ENCODE data around the gene STC2.

DNA sequence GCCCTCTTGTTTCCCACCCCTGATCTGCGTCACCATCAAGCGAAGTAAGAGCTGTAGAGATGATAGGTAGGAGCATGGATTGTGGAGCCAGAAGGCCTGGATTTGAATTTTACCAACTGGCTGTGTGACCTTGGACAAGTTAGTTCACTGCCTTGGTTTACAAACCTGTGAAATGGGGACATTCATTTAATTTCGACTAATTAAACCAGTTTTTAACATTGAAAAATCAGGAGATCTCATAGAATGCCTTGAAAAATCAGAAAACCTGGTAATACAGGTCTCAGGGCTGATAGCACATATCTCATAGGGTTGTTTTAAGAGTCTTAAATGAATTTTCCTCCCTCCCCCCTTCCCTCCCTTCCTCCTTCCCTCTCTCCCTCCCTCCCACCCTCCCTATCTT is 38.8 kb downstream of the STC2 start:
- TF ChIP-seq, protein P1, sequence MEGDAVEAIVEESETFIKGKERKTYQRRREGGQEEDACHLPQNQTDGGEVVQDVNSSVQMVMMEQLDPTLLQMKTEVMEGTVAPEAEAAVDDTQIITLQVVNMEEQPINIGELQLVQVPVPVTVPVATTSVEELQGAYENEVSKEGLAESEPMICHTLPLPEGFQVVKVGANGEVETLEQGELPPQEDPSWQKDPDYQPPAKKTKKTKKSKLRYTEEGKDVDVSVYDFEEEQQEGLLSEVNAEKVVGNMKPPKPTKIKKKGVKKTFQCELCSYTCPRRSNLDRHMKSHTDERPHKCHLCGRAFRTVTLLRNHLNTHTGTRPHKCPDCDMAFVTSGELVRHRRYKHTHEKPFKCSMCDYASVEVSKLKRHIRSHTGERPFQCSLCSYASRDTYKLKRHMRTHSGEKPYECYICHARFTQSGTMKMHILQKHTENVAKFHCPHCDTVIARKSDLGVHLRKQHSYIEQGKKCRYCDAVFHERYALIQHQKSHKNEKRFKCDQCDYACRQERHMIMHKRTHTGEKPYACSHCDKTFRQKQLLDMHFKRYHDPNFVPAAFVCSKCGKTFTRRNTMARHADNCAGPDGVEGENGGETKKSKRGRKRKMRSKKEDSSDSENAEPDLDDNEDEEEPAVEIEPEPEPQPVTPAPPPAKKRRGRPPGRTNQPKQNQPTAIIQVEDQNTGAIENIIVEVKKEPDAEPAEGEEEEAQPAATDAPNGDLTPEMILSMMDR (IDR thresholded peaks at IDR 0.05) = no peak
- TF ChIP-seq CHD4 (IDR thresholded peaks at IDR 0.05; ENCODE audit: borderline replicate concordance) (no peak), JUNB (IDR thresholded peaks at IDR 0.05) (no peak), RAD21 (conservative IDR thresholded peaks at IDR 0.05 in 1 of 2, IDR thresholded peaks at IDR 0.05 in 1 of 2) (no peak), EP300 (IDR thresholded peaks at IDR 0.05) (no peak), PHF8 (IDR thresholded peaks at IDR 0.05; ENCODE audit: borderline replicate concordance, low read depth) (no peak), BHLHE40 (IDR thresholded peaks at IDR 0.05; ENCODE audit: low read depth, low read length) (no peak), CBX2 (IDR thresholded peaks at IDR 0.05; ENCODE audit: borderline replicate concordance, low read depth) (no peak), POLR2A (IDR thresholded peaks at IDR 0.05; ENCODE audit: low read length) (no peak), ZSCAN20 (CRISPR knock-in tag; IDR thresholded peaks at IDR 0.05) (no peak), KDM5A (IDR thresholded peaks at IDR 0.05) (no peak), ESRRA (IDR thresholded peaks at IDR 0.05; ENCODE audit: borderline replicate concordance, low read length) (no peak)
- TF ChIP-seq, protein P2, sequence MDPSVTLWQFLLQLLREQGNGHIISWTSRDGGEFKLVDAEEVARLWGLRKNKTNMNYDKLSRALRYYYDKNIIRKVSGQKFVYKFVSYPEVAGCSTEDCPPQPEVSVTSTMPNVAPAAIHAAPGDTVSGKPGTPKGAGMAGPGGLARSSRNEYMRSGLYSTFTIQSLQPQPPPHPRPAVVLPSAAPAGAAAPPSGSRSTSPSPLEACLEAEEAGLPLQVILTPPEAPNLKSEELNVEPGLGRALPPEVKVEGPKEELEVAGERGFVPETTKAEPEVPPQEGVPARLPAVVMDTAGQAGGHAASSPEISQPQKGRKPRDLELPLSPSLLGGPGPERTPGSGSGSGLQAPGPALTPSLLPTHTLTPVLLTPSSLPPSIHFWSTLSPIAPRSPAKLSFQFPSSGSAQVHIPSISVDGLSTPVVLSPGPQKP (IDR thresholded peaks at IDR 0.05; ENCODE audit: low read depth, low read length) = no peak
- TF ChIP-seq, protein P3, sequence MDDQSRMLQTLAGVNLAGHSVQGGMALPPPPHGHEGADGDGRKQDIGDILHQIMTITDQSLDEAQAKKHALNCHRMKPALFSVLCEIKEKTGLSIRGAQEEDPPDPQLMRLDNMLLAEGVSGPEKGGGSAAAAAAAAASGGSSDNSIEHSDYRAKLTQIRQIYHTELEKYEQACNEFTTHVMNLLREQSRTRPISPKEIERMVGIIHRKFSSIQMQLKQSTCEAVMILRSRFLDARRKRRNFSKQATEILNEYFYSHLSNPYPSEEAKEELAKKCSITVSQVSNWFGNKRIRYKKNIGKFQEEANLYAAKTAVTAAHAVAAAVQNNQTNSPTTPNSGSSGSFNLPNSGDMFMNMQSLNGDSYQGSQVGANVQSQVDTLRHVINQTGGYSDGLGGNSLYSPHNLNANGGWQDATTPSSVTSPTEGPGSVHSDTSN (IDR thresholded peaks at IDR 0.05) = no peak

Measured in A549 (cell line).